Activated CD8-positive, alpha-beta T cell treated with anti-CD3 and anti-CD28 coated beads, Interleukin-2, amount 10 ng/mL, durations not matched to agents 7 days and 5 days (primary cell): ENCODE data around the gene RPL7A. TPM values are rescaled to one million over a fixed set of nuclear protein-coding genes. Genes with fewer than 3 reads are reported as not detected.

Experiments used
- ATAC-seq: fragments of 150-1000 bp; cut with Tn5 transposase; one replicate; pipeline ENCODE4 v1.10.0; 2021; ENCODE audit warnings: moderate library complexity
- CTCF ChIA-PET: fragments of 350-600 bp; sonication (Branson Sonifier 250); formaldehyde crosslinking; loops from one replicate; lab custom pipeline; 2021; ENCODE audit warnings: antibody characterized with exemption; lab: Charles Lee
- POLR2A ChIA-PET: fragments of 350-600 bp; sonication (Branson Sonifier 250); formaldehyde crosslinking; loops from one replicate; lab custom pipeline; 2021; ENCODE audit warnings: antibody characterized with exemption; lab: Charles Lee
- DNase-seq: peaks from one replicate; pipeline ENCODE4 v3.0.0-alpha.2; 2020
- H3K27ac Mint-ChIP-seq: one replicate; pipeline ENCODE4 v1.8.0; 2021; ENCODE audit warnings: mild to moderate bottlenecking, mixed read lengths
- H3K27me3 Mint-ChIP-seq: one replicate; pipeline ENCODE4 v1.8.0; 2021; ENCODE audit warnings: low read depth, mixed read lengths
- H3K36me3 Mint-ChIP-seq: one replicate; pipeline ENCODE4 v1.8.0; 2021; ENCODE audit warnings: low read depth, mixed read lengths
- H3K4me1 Mint-ChIP-seq: one replicate; pipeline ENCODE4 v1.8.0; 2021; ENCODE audit warnings: low read depth, mixed read lengths
- H3K4me3 Mint-ChIP-seq: one replicate; pipeline ENCODE4 v1.8.0; 2021; ENCODE audit warnings: mild to moderate bottlenecking, mixed read lengths
- H3K9me3 Mint-ChIP-seq: one replicate; pipeline ENCODE4 v1.8.0; 2022; ENCODE audit warnings: mixed read lengths; ENCODE audit not compliant: insufficient read depth
- total RNA-seq, 2 experiments: library from RNA; stranded (reverse); gene quantifications; one replicate each; pipeline ENCODE4 v1.2.3, GENCODE V29; 2021

RPL7A gene
- total RNA-seq, 2 experiments from 2014 or later, result 1,894 to 1,933 TPM

GRCh38 chr9:133393399-133393798 is 45.4 kb downstream of the RPL7A start:
- H3K9me3 Mint-ChIP-seq, result no peaks in the 10 kb centered on the region
- no peaks in the 10 kb centered on the region for H3K4me1 Mint-ChIP-seq
- DNase-seq (no peak), ATAC-seq (no peak)
- H3K27ac Mint-ChIP-seq, result no peak overlapping the region
- no peak overlapping the region for H3K4me3 Mint-ChIP-seq
- no peaks in the 10 kb centered on the region for H3K27me3 Mint-ChIP-seq
- CTCF ChIA-PET, result no interaction called here
- no peaks in the 10 kb centered on the region for H3K36me3 Mint-ChIP-seq
- POLR2A ChIA-PET, result no interaction called here

- H3K27me3 Mint-ChIP-seq, result no peaks in the 10 kb centered on the region
- no peaks in the 10 kb centered on the region for H3K9me3 Mint-ChIP-seq
- no peaks in the 10 kb centered on the region for H3K36me3 Mint-ChIP-seq
- H3K4me1 Mint-ChIP-seq, result no peaks in the 10 kb centered on the region
- ATAC-seq (no peak), DNase-seq (no peak)
- ChIA-PET POLR2A (interaction anchor here (1.5 kb wide), 1 partner anchor 24 kb away, joined by 4 read pairs; no protein-coding TSS in a partner anchor), CTCF (interaction anchor here (0.9 to 2.0 kb wide), 2 partner anchors 11 to 18 kb away, joined by 3 to 5 read pairs; no protein-coding TSS in a partner anchor)
- H3K4me3 Mint-ChIP-seq, result no peak overlapping the region
- H3K27ac Mint-ChIP-seq, result no peak overlapping the region
These were observed 46.8 kb downstream of the RPL7A start for GRCh38 chr9:133394687-133395271.

DNA sequence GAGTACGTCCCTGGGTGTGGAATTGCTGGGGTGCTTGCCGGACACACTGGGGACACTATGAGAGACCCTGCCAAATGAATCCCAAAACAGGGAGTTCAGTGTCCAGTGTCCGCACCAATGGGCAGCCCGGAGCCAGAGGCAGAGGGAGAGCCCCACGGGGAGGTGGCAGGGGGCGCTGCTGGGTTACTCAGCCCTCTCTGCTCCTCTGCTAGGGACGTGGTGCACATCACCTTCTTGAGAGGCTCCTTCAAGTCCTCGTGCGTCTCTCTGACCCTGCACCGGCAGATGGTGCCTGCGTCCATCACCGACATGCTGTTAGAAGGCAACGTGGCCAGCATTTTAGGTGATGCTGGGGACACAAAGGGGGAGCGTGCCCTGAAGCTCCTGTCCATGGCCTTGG is 48.9 kb downstream of the RPL7A start:
- H3K4me1 Mint-ChIP-seq, result peaks cover 2% of the 10 kb centered on the region
- CTCF ChIA-PET, result interaction anchor here (1.3 kb wide), 1 partner anchor 20 kb away, joined by 5 read pairs; the partner anchor contains the start of gene STKLD1
- H3K27ac Mint-ChIP-seq, result no peak overlapping the region
- H3K4me3 Mint-ChIP-seq, result no peak overlapping the region
- ATAC-seq (no peak), DNase-seq (no peak)
- POLR2A ChIA-PET, result interaction anchor here (0.7 kb wide), 1 partner anchor 112 kb away, joined by 3 read pairs; no protein-coding TSS in a partner anchor
- no peaks in the 10 kb centered on the region for H3K9me3 Mint-ChIP-seq
- H3K36me3 Mint-ChIP-seq, result peaks cover 2% of the 10 kb centered on the region
- H3K27me3 Mint-ChIP-seq, result no peaks in the 10 kb centered on the region

DNA sequence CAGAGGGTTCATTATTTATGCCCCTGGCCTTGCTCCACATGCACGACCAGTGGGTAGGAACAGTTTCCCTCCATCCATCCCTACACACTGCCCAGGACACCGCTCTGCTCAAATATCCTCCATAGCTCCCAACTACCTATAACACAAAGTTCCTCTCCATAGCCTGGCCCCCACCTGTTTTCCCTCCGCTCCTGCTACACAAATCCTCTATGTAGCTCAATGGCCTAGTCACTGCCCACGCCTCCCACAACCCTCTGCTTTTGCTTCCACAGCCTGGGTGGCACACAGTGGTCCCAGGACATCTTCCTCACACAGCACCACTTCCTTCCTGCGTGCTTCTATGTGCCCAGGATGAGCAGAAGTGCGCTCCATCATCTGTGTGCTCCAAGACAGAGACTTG is 49.4 kb downstream of the RPL7A start:
- ChIA-PET POLR2A (no interaction called here), CTCF (interaction anchor here (1.3 kb wide), 1 partner anchor 21 kb away, joined by 5 read pairs; the partner anchor contains the start of gene STKLD1)
- Mint-ChIP-seq H3K9me3 (no peaks in the 10 kb centered on the region), H3K4me1 (peaks cover 5% of the 10 kb centered on the region), H3K27me3 (no peaks in the 10 kb centered on the region), H3K27ac (no peak overlapping the region), H3K4me3 (no peak overlapping the region), H3K36me3 (peaks cover 2% of the 10 kb centered on the region)
- ATAC-seq, result no peak
- DNase-seq, result no peak

DNA sequence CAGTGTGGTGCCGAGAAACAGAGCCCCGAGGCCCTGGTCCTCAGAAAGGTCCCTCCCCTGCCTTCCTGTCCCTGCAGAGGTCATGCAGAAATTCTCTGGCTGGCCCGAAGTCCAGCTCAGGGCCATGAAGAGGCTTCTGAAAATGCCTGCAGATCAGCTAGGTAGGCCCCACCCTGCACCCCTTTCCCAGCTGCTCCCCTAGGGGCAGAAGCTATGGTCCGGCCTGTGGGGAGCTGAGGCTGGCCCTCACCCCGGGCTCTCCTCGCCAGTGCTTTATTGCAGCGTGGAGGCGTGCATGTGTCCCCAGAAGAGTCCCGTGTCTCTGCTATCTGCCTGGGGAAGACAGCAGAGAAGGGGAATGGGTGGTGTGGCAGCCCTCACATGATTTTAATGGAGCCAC is 49.9 kb downstream of the RPL7A start:
- Mint-ChIP-seq H3K4me1 (peaks cover 5% of the 10 kb centered on the region), H3K27me3 (no peaks in the 10 kb centered on the region), H3K36me3 (peaks cover 2% of the 10 kb centered on the region), H3K9me3 (no peaks in the 10 kb centered on the region), H3K4me3 (no peak overlapping the region), H3K27ac (no peak overlapping the region)
- CTCF ChIA-PET, result no interaction called here
- POLR2A ChIA-PET, result no interaction called here
- DNase-seq (no peak), ATAC-seq (no peak)

GRCh38 chr9:133400292-133400691 is 52.3 kb downstream of the RPL7A start:
- H3K27me3 Mint-ChIP-seq, result no peaks in the 10 kb centered on the region
- ChIA-PET CTCF (interaction anchor here (0.9 kb wide), 1 partner anchor 17 kb away, joined by 3 read pairs; the partner anchor contains the start of gene REXO4), POLR2A (no interaction called here)
- H3K36me3 Mint-ChIP-seq, result peaks cover 3% of the 10 kb centered on the region
- DNase-seq (no peak), ATAC-seq (no peak)
- peaks cover 5% of the 10 kb centered on the region for H3K4me1 Mint-ChIP-seq
- H3K9me3 Mint-ChIP-seq, result no peaks in the 10 kb centered on the region
- H3K27ac Mint-ChIP-seq, result no peak overlapping the region
- H3K4me3 Mint-ChIP-seq, result no peak overlapping the region

Other genes starting within 250 kb of the RPL7A start
- gene RALGDS, start 227.0 kb upstream of the RPL7A start, total RNA-seq, result 100 to 1,000 TPM in 1 of 2 experiments, 10 to 100 TPM in 1; 85.7 to 102 TPM
- gene GBGT1, start 184.3 kb upstream of the RPL7A start, total RNA-seq, result 1 to 10 TPM; 3.1 to 4.1 TPM
- gene OBP2B, start 139.0 kb upstream of the RPL7A start, total RNA-seq, result not detected
- gene ABO, start 73.0 kb upstream of the RPL7A start, total RNA-seq, result not detected
- 10 to 100 TPM; 20.1 to 21.4 TPM for gene SURF6, start 12.0 kb upstream of the RPL7A start, total RNA-seq
- 10 to 100 TPM; 29.1 to 29.6 TPM for gene MED22, start 87 bp upstream of the RPL7A start, total RNA-seq
- gene SURF1, start 8.3 kb downstream of the RPL7A start, total RNA-seq, result 10 to 100 TPM; 37.4 to 39.1 TPM
- gene SURF2, start 8.3 kb downstream of the RPL7A start, total RNA-seq, result 10 to 100 TPM; 18.4 to 20.7 TPM
- 100 to 1,000 TPM; 175 to 176 TPM for gene SURF4, start 27.8 kb downstream of the RPL7A start, total RNA-seq
- gene STKLD1, start 28.1 kb downstream of the RPL7A start, total RNA-seq, result under 1 TPM; 0.71 to 0.76 TPM
- gene REXO4, start 69.8 kb downstream of the RPL7A start, total RNA-seq, result 10 to 100 TPM; 23.6 to 25.7 TPM
- gene ADAMTS13, start 74.1 kb downstream of the RPL7A start, total RNA-seq, result 1 to 10 TPM; 1.4 to 2.5 TPM
- 1 to 10 TPM; 1.3 to 2.4 TPM for gene CACFD1, start 111.8 kb downstream of the RPL7A start, total RNA-seq
- 10 to 100 TPM; 14.1 to 17.0 TPM for gene SLC2A6, start 130.9 kb downstream of the RPL7A start, total RNA-seq
- not detected for gene MYMK, start 176.7 kb downstream of the RPL7A start, total RNA-seq
- gene ADAMTSL2, start 186.5 kb downstream of the RPL7A start, total RNA-seq, result not detected